ENCODE results near the gene IKZF2. TPM values are rescaled to one million over a fixed set of nuclear protein-coding genes. Genes with fewer than 3 reads are reported as not detected.

IKZF2 gene
- total RNA-seq, 1 experiment from 2014 or later: 0.44 TPM

DNA sequence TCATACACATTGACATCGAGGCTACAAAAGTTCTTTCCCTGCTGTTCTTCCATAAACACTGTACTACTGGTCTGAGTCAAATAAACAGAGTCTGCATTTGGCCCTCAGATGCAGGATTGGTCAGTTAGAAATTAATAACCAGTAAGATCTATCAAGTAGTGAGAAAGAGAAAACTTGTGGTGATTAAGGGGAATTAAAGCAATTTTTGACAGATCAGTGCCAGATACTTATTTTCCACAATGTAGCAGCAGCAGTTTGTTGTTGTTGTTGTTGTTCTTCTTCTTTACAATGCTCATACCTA lies 85.0 kb downstream of the IKZF2 start:
- no peaks in the 10 kb centered on the region for H3K27me3 ChIP-seq (ENCODE audit: control insufficient read depth, insufficient read depth, low read length)
- no peak for DNase-seq (ENCODE audit: low read depth, low spot score)
- no TSS peak for BruUV-seq (replicated peaks)
- intact Hi-C loops (cut with micrococcal nuclease; ENCODE audit: unreplicated experiment) (no loop called here), in situ Hi-C loops (cut with HindIII; ENCODE audit: low pct_unique_long_range_greater_than_20kb, low sequenced_read_pairs) (no loop called here)
- CTCF ChIA-PET: no interaction called here
- TF ChIP-seq TCF7L2 (IDR thresholded peaks at IDR 0.05; ENCODE audit: low read depth, low read length) (no peak), SIN3A (IDR thresholded peaks at IDR 0.05; ENCODE audit: borderline replicate concordance, insufficient read depth, low read depth, low read length) (no peak), POLR2AphosphoS5 (IDR thresholded peaks at IDR 0.05; ENCODE audit: low read depth, low read length) (no peak)
- TF ChIP-seq, protein P1, sequence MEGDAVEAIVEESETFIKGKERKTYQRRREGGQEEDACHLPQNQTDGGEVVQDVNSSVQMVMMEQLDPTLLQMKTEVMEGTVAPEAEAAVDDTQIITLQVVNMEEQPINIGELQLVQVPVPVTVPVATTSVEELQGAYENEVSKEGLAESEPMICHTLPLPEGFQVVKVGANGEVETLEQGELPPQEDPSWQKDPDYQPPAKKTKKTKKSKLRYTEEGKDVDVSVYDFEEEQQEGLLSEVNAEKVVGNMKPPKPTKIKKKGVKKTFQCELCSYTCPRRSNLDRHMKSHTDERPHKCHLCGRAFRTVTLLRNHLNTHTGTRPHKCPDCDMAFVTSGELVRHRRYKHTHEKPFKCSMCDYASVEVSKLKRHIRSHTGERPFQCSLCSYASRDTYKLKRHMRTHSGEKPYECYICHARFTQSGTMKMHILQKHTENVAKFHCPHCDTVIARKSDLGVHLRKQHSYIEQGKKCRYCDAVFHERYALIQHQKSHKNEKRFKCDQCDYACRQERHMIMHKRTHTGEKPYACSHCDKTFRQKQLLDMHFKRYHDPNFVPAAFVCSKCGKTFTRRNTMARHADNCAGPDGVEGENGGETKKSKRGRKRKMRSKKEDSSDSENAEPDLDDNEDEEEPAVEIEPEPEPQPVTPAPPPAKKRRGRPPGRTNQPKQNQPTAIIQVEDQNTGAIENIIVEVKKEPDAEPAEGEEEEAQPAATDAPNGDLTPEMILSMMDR (IDR thresholded peaks at IDR 0.05): no peak
- TF ChIP-seq, protein P2, sequence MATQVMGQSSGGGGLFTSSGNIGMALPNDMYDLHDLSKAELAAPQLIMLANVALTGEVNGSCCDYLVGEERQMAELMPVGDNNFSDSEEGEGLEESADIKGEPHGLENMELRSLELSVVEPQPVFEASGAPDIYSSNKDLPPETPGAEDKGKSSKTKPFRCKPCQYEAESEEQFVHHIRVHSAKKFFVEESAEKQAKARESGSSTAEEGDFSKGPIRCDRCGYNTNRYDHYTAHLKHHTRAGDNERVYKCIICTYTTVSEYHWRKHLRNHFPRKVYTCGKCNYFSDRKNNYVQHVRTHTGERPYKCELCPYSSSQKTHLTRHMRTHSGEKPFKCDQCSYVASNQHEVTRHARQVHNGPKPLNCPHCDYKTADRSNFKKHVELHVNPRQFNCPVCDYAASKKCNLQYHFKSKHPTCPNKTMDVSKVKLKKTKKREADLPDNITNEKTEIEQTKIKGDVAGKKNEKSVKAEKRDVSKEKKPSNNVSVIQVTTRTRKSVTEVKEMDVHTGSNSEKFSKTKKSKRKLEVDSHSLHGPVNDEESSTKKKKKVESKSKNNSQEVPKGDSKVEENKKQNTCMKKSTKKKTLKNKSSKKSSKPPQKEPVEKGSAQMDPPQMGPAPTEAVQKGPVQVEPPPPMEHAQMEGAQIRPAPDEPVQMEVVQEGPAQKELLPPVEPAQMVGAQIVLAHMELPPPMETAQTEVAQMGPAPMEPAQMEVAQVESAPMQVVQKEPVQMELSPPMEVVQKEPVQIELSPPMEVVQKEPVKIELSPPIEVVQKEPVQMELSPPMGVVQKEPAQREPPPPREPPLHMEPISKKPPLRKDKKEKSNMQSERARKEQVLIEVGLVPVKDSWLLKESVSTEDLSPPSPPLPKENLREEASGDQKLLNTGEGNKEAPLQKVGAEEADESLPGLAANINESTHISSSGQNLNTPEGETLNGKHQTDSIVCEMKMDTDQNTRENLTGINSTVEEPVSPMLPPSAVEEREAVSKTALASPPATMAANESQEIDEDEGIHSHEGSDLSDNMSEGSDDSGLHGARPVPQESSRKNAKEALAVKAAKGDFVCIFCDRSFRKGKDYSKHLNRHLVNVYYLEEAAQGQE (IDR thresholded peaks at IDR 0.05; ENCODE audit: insufficient read depth in 1 of 2, low read depth in 2 of 2, low read length in 1 of 2): no peak
- no peaks in the 10 kb centered on the region for H3K4me1 ChIP-seq (ENCODE audit: control insufficient read depth, insufficient read depth, low read length)
- H3K9me3 ChIP-seq (ENCODE audit: control insufficient read depth, insufficient read depth, low read depth, low read length): no peaks in the 10 kb centered on the region
- POLR2A ChIA-PET: no interaction called here
- H3K36me3 ChIP-seq (ENCODE audit: control insufficient read depth, insufficient read depth, low read length): no peaks in the 10 kb centered on the region
- no peak overlapping the region for H3K4me3 ChIP-seq (ENCODE audit: low read depth in 2 of 2, low read length in 2 of 2)
- H3K27ac ChIP-seq (ENCODE audit: low read length): no peak overlapping the region
- ATAC-seq: no peak

DNA sequence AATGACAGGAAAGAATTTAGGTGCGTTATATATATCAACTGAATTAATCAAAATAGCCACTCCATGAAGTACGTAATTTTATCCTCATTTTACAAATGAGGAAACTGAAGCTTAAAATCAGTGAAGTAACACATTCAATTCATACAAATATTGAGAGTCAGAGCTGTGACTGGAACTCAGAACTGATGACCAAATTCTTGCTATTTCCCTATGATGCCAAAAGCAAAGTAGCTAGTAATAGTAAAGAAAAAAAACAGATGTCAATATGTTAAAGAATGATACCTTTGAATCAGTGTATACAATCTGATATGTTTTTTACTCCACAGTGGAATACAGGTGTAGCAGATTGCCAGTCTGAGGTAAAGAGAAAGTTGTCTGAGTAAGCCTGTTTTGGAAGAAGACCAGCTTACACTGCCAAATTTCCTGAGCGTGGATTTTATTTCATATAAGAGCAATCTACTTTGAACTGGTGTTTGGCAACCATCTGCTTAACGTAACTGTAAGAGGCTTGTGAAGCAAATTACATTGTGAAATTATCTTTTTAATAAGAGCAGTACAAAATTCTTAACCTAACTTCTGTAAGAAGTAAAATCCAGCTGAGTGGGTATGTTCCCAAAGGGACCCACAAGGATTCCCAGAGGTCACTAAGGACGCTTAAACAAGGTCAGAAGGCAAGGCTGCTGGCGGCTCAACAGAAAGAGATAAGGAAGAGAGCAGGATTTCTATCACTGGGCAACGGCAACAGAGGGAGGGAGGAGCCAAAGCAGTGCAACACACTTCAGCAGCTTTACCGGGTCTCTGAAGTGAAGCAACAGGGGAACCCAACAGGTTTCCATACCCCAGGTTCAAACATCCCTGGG lies 85.6 kb downstream of the IKZF2 start:
- Histone ChIP-seq H3K36me3 (ENCODE audit: control insufficient read depth, insufficient read depth, low read length) (no peaks in the 10 kb centered on the region), H3K4me3 (ENCODE audit: low read depth in 2 of 2, low read length in 2 of 2) (no peak overlapping the region), H3K27ac (ENCODE audit: low read length) (no peak overlapping the region), H3K27me3 (ENCODE audit: control insufficient read depth, insufficient read depth, low read length) (no peaks in the 10 kb centered on the region), H3K9me3 (ENCODE audit: control insufficient read depth, insufficient read depth, low read depth, low read length) (no peaks in the 10 kb centered on the region), H3K4me1 (ENCODE audit: control insufficient read depth, insufficient read depth, low read length) (no peaks in the 10 kb centered on the region)
- TF ChIP-seq POLR2AphosphoS5 (IDR thresholded peaks at IDR 0.05; ENCODE audit: low read depth, low read length) (no peak), SIN3A (IDR thresholded peaks at IDR 0.05; ENCODE audit: borderline replicate concordance, insufficient read depth, low read depth, low read length) (no peak), TCF7L2 (IDR thresholded peaks at IDR 0.05; ENCODE audit: low read depth, low read length) (no peak)
- TF ChIP-seq, protein P2 (IDR thresholded peaks at IDR 0.05; ENCODE audit: insufficient read depth in 1 of 2, low read depth in 2 of 2, low read length in 1 of 2): no peak
- TF ChIP-seq, protein P1 (IDR thresholded peaks at IDR 0.05): no peak
- ATAC-seq (no peak), DNase-seq (ENCODE audit: low read depth, low spot score) (no peak)
- CTCF ChIA-PET: no interaction called here
- POLR2A ChIA-PET: no interaction called here
- intact Hi-C loops (cut with micrococcal nuclease; ENCODE audit: unreplicated experiment) (no loop called here), in situ Hi-C loops (cut with HindIII; ENCODE audit: low pct_unique_long_range_greater_than_20kb, low sequenced_read_pairs) (no loop called here)
- no TSS peak for BruUV-seq (replicated peaks)
